Thoracic aorta (tissue), 2 donors: Measurements from ENCODE around the gene WDR72. TPM values are rescaled to one million over a fixed set of nuclear protein-coding genes. Genes with fewer than 3 reads are reported as not detected.
"Not testable (repeated sequence)": the region's sequence is repeated elsewhere in the genome, so short reads cannot be mapped to it uniquely, and the experiment has no call there.

Experiments used
- ATAC-seq: fragments of 150-250 bp; one replicate; pipeline ENCODE4 v1.8.0; 2017; ENCODE audit warnings: low read depth; ENCODE audit not compliant: insufficient number of reproducible peaks, low FRiP score
- DNase-seq: peaks from one replicate; pipeline ENCODE4 v3.0.0-alpha.2; 2020; ENCODE audit warnings: low spot score
- H3K27ac ChIP-seq, 2 donors: fragments of 200-600 bp; sonication (generic); 1 replicate in 1 of 2; 2 replicates in 1 of 2; pipeline ENCODE4 v1.5.1; 2016; ENCODE audit warnings: mild to moderate bottlenecking in 2 of 2, moderate library complexity in 2 of 2
- H3K27me3 ChIP-seq: fragments of 200-600 bp; sonication (generic); replicated peaks from 2 replicates; pipeline ENCODE4 v1.6.0; 2016; ENCODE audit warnings: mild to moderate bottlenecking; ENCODE audit not compliant: insufficient read depth
- H3K36me3 ChIP-seq: fragments of 200-600 bp; sonication (generic); one replicate; pipeline ENCODE4 v1.5.1; 2016
- H3K4me1 ChIP-seq, 2 donors: fragments of 200-600 bp; sonication (generic); 1 replicate in 1 of 2; 2 replicates in 1 of 2; pipeline versions ENCODE4 v1.5.1 to v1.6.0; 2016; ENCODE audit warnings: low read depth in 2 of 2, mild to moderate bottlenecking in 1 of 2; ENCODE audit not compliant: control insufficient read depth in 1 of 2
- H3K4me3 ChIP-seq: fragments of 200-600 bp; sonication (generic); 2 replicates; pipeline ENCODE4 v1.5.1; 2016; ENCODE audit warnings: mild to moderate bottlenecking
- H3K9me3 ChIP-seq: fragments of 200-600 bp; sonication (generic); 2 replicates; pipeline ENCODE4 v1.5.1; 2016
- CTCF ChIP-seq: fragments of 200-600 bp; sonication (generic); IDR thresholded peaks from one replicate; pipeline ENCODE4 v1.5.1; 2019; ENCODE audit warnings: antibody characterized with exemption
- total RNA-seq, 2 donors: library from RNA; depleted of rRNA; stranded (reverse); fragments of >200 nt; gene quantifications; one replicate each; pipeline versions ENCODE4 v1.1.0 to v1.2.3, GENCODE V29; 2016

The WDR72 gene
- total RNA-seq, 2 donors from 2014 or later, result 2.2 TPM; not detected in 1

- no peak for TF ChIP-seq CTCF
- H3K4me3 ChIP-seq, result no peak overlapping the region
- DNase-seq (no peak), ATAC-seq (no peak)
- no peak overlapping the region for H3K27ac ChIP-seq
- H3K9me3 ChIP-seq, result no peaks in the 10 kb centered on the region
- H3K36me3 ChIP-seq, result no peaks in the 10 kb centered on the region
- H3K27me3 ChIP-seq, result no peaks in the 10 kb centered on the region
- H3K4me1 ChIP-seq, result no peaks in the 10 kb centered on the region
These were observed 30.4 kb upstream of the WDR72 start for GRCh38 chr15:53789654-53790375.

- no peak for TF ChIP-seq CTCF
- DNase-seq (no peak), ATAC-seq (no peak)
- H3K27me3 ChIP-seq, result no peaks in the 10 kb centered on the region
- H3K4me3 ChIP-seq, result no peak overlapping the region
- H3K9me3 ChIP-seq, result no peaks in the 10 kb centered on the region
- H3K36me3 ChIP-seq, result no peaks in the 10 kb centered on the region
- H3K27ac ChIP-seq, result no peak overlapping the region
- no peaks in the 10 kb centered on the region for H3K4me1 ChIP-seq
These were observed 26.9 kb upstream of the WDR72 start for GRCh38 chr15:53786401-53786800.

- H3K27ac ChIP-seq, H3K4me1 ChIP-seq, H3K4me3 ChIP-seq, H3K27me3 ChIP-seq, ATAC-seq, H3K36me3 ChIP-seq, DNase-seq, H3K9me3 ChIP-seq: not testable (repeated sequence)
These were observed 25.8 kb upstream of the WDR72 start for GRCh38 chr15:53785241-53785640.

DNA sequence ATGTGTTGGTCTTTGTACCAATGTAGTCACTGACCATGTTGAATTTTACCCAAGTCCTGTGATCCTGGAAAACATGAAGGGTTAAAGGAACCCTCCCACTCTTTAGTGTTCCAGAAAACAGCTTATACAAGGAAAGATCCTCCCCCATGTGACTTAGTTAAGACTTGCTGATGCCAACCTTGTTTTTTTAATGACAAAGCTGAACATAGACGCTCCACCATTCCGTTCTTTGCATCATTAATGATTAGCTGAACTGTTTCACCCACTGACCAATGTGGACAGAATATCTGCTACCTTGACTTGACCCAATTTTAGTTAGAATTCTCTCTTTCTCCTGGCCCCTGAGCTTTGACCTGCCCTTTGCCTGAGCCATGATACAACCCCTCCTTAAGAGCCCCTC, 3.5 kb upstream of the WDR72 start:
- TF ChIP-seq CTCF, result no peak
- Histone ChIP-seq H3K27me3 (no peaks in the 10 kb centered on the region), H3K4me3 (no peak overlapping the region), H3K9me3 (no peaks in the 10 kb centered on the region), H3K27ac (no peak overlapping the region), H3K4me1 (no peaks in the 10 kb centered on the region), H3K36me3 (no peaks in the 10 kb centered on the region)
- no peak for DNase-seq
- ATAC-seq, result no peak

DNA sequence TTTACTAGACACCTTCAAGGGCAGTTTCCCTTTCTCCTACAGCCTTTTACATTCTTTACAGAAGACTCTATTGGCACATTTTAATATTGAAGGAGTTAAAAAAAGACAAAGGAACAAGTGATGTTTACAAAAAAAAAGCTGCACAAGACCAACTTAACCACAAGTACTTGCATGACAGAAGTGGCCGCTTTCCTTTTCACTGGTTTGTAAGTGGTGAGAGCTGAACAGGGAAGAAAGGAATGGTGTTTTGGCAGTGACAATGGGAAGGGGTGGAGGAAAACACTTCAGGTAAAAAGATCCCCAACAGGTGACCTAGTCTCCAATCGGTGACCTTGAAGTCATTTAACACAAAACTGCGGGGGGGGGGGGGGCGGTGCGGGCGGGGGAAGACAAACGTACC, 1.1 kb downstream of the WDR72 start:
- Histone ChIP-seq H3K27me3 (no peaks in the 10 kb centered on the region), H3K4me1 (no peaks in the 10 kb centered on the region), H3K27ac (no peak overlapping the region), H3K4me3 (no peak overlapping the region), H3K36me3 (no peaks in the 10 kb centered on the region), H3K9me3 (no peaks in the 10 kb centered on the region)
- TF ChIP-seq CTCF, result no peak
- ATAC-seq (no peak), DNase-seq (no peak)

DNA sequence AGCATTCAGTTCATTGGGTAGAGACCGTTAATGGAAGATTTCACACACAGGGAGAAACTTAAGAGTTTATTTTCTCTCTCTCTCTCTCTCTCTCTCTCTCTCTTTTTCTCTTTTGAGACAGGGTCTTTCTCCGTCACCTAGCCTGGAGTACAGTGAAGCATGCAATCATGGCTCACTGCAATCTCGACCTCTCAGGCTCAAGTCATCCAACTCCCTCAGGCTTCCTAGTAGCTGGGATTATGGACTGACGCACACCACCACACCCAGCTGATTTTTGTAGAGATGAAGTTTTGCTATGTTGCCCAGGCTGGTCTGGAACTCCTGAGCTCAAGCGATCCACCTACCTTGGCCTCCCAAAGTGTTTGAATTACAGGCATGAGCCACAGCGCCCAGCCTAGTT, 1.6 kb downstream of the WDR72 start:
- Histone ChIP-seq H3K4me1 (no peaks in the 10 kb centered on the region), H3K27me3 (no peaks in the 10 kb centered on the region), H3K4me3 (no peak overlapping the region), H3K27ac (no peak overlapping the region), H3K36me3 (no peaks in the 10 kb centered on the region), H3K9me3 (no peaks in the 10 kb centered on the region)
- ATAC-seq (no peak), DNase-seq (no peak)
- no peak for TF ChIP-seq CTCF
